Transverse colon (tissue), 4 donors: ENCODE data around the gene OLFML3.

ENCODE experiments used
- CTCF ChIP-seq, 5 experiments: fragments of 200-600 bp in 3 of 5; fragments of 450-650 bp in 2 of 5; sonication (generic) in 3 of 5; IDR thresholded peaks; 1 replicate in 2 of 5; 2 replicates in 3 of 5; pipeline ENCODE4 v1.5.1; 2016 to 2017; ENCODE audit warnings: antibody characterized with exemption in 5 of 5, inconsistent platforms in 3 of 5, mild to moderate bottlenecking in 2 of 5, moderate library complexity in 1 of 5
- POLR2A ChIP-seq: fragments of 450-650 bp; IDR thresholded peaks from one replicate; pipeline ENCODE4 v1.6.1; 2016; ENCODE audit warnings: antibody characterized with exemption, mild to moderate bottlenecking, moderate library complexity
- POLR2AphosphoS5 ChIP-seq, 3 donors: sonication (generic); formaldehyde crosslinking; IDR thresholded peaks; one replicate each; pipeline ENCODE4 v1.6.1; 2016; ENCODE audit warnings: antibody characterized with exemption in 3 of 3

GRCh38 chr1:113945329-113945728, 33.9 kb upstream of the OLFML3 start:
- no peak for TF ChIP-seq POLR2A
- TF ChIP-seq POLR2AphosphoS5 (IDR thresholded peaks at IDR 0.05), result no peak
- TF ChIP-seq CTCF (IDR thresholded peaks at IDR 0.05), result no peak
